GM23338 (cell line): ENCODE measurements around the gene RNF181. TPM values are rescaled to one million over a fixed set of nuclear protein-coding genes. Genes with fewer than 3 reads are reported as not detected.

Experiments used
- ATAC-seq: fragments of 200-7000 bp; cut with Tn5 transposase; 3 replicates; pipeline ENCODE4 v1.9.1; 2020
- DNase-seq: peaks from one replicate; pipeline ENCODE4 v3.0.0-alpha.2; 2015; ENCODE audit warnings: low spot score
- H2AFZ ChIP-seq: fragments of 200-600 bp; sonication (generic); 2 replicates; pipeline ENCODE4 v1.8.0; 2016; ENCODE audit warnings: antibody characterized with exemption, mild to moderate bottlenecking, moderate library complexity
- H3F3A ChIP-seq: fragments of 200-600 bp; sonication (generic); replicated peaks from 2 replicates; pipeline ENCODE4 v1.8.0; 2017; ENCODE audit warnings: antibody characterized with exemption, mixed run types, low read depth
- H3K27ac ChIP-seq: fragments of 200-600 bp; sonication (generic); 2 replicates; pipeline ENCODE4 v1.6.1; 2016; ENCODE audit warnings: low read depth
- H3K27me3 ChIP-seq: fragments of 200-600 bp; sonication (generic); 2 replicates; pipeline ENCODE4 v1.8.0; 2016; ENCODE audit warnings: mild to moderate bottlenecking, mixed run types, moderate library complexity; ENCODE audit not compliant: insufficient read depth
- H3K36me3 ChIP-seq: fragments of 200-600 bp; sonication (generic); 2 replicates; pipeline ENCODE4 v1.8.0; 2016; ENCODE audit warnings: mild to moderate bottlenecking; ENCODE audit not compliant: insufficient read depth
- H3K4me1 ChIP-seq: fragments of 200-600 bp; sonication (generic); 2 replicates; pipeline ENCODE4 v1.8.0; 2016; ENCODE audit warnings: mild to moderate bottlenecking, moderate library complexity; ENCODE audit not compliant: insufficient read depth
- H3K4me2 ChIP-seq: fragments of 200-600 bp; sonication (generic); 2 replicates; pipeline ENCODE4 v1.7.1; 2017; ENCODE audit warnings: mixed run types
- H3K4me3 ChIP-seq: fragments of 200-600 bp; sonication (generic); 2 replicates; pipeline ENCODE4 v1.6.1; 2016; ENCODE audit warnings: mixed run types
- H3K79me2 ChIP-seq: fragments of 200-600 bp; sonication (generic); replicated peaks from 2 replicates; pipeline ENCODE4 v1.8.0; 2017; ENCODE audit warnings: mild to moderate bottlenecking; ENCODE audit not compliant: insufficient read depth
- H3K9me2 ChIP-seq: fragments of 200-600 bp; sonication (generic); 2 replicates; pipeline ENCODE4 v1.8.0; 2017; ENCODE audit not compliant: insufficient read depth
- H4K20me1 ChIP-seq: fragments of 200-600 bp; sonication (generic); replicated peaks from 2 replicates; pipeline ENCODE4 v1.8.0; 2017; ENCODE audit warnings: mild to moderate bottlenecking; ENCODE audit not compliant: insufficient read depth
- H3K27ac Mint-ChIP-seq: 2 replicates; pipeline ENCODE4 v1.8.0; 2020; ENCODE audit warnings: inconsistent platforms, mild to moderate bottlenecking, moderate library complexity, mixed read lengths
- H3K27me3 Mint-ChIP-seq: 3 replicates; pipeline ENCODE4 v1.8.0; 2022; ENCODE audit warnings: low read depth, mild to moderate bottlenecking, moderate library complexity, mixed read lengths, inconsistent platforms; ENCODE audit not compliant: insufficient read depth, poor library complexity
- H3K36me3 Mint-ChIP-seq: 3 replicates; pipeline ENCODE4 v1.8.0; 2021; ENCODE audit warnings: low read depth, mild to moderate bottlenecking, inconsistent platforms, moderate library complexity, mixed read lengths
- H3K4me1 Mint-ChIP-seq: 3 replicates; pipeline ENCODE4 v1.8.0; 2020; ENCODE audit warnings: mild to moderate bottlenecking, inconsistent platforms, mixed read lengths
- H3K4me3 Mint-ChIP-seq: 3 replicates; pipeline ENCODE4 v1.8.0; 2021; ENCODE audit warnings: moderate library complexity, mild to moderate bottlenecking, inconsistent platforms, mixed read lengths
- H3K9me3 Mint-ChIP-seq: 3 replicates; pipeline ENCODE4 v1.8.0; 2020; ENCODE audit warnings: moderate library complexity, mild to moderate bottlenecking, inconsistent platforms, mixed read lengths
- CREB1 ChIP-seq: fragments of 250-450 bp; sonication (Bioruptor Pico); IDR thresholded peaks from 2 replicates; pipeline ENCODE4 v1.5.0; 2020; ENCODE audit warnings: low read depth, mild to moderate bottlenecking, moderate library complexity
- CTCF ChIP-seq, 2 experiments: fragments of 200-600 bp in 1 of 2; sonication (generic) in 1 of 2; conservative IDR thresholded peaks; 2 replicates each; pipeline versions ENCODE4 v1.5.1 to v1.6.1; 2016 to 2017; ENCODE audit warnings: antibody characterized with exemption in 2 of 2, low read depth in 2 of 2, mild to moderate bottlenecking in 2 of 2, moderate library complexity in 1 of 2
- ETS1 ChIP-seq: IDR thresholded peaks from 2 replicates; pipeline ENCODE4 v1.6.1; 2016; ENCODE audit warnings: antibody characterized with exemption
- EZH2 ChIP-seq: fragments of 200-600 bp; sonication (generic); IDR thresholded peaks from one replicate; pipeline ENCODE4 v1.8.0; 2017; ENCODE audit warnings: antibody characterized with exemption, mild to moderate bottlenecking, low read depth; ENCODE audit not compliant: unreplicated experiment
- EZH2phosphoT487 ChIP-seq: fragments of 200-600 bp; sonication (generic); IDR thresholded peaks from one replicate; pipeline ENCODE4 v1.8.1; 2018; ENCODE audit warnings: antibody characterized with exemption; ENCODE audit not compliant: unreplicated experiment
- JUNB ChIP-seq: IDR thresholded peaks from one replicate; pipeline ENCODE4 v1.6.1; 2016; ENCODE audit warnings: antibody characterized with exemption; ENCODE audit not compliant: unreplicated experiment
- NANOG ChIP-seq: IDR thresholded peaks from 2 replicates; pipeline ENCODE4 v1.6.1; 2016; ENCODE audit warnings: antibody characterized with exemption, borderline replicate concordance
- POLR2AphosphoS5 ChIP-seq: IDR thresholded peaks from 2 replicates; pipeline ENCODE4 v1.6.1; 2016; ENCODE audit warnings: antibody characterized with exemption, low read depth
- REST ChIP-seq: IDR thresholded peaks from one replicate; pipeline ENCODE4 v1.6.1; 2018; ENCODE audit warnings: antibody characterized with exemption; ENCODE audit not compliant: unreplicated experiment
- STAT1 ChIP-seq: IDR thresholded peaks from one replicate; pipeline ENCODE4 v1.6.1; 2016; ENCODE audit warnings: antibody characterized with exemption; ENCODE audit not compliant: unreplicated experiment
- ZNF114 ChIP-seq: fragments of 250-450 bp; sonication (Bioruptor Pico); IDR thresholded peaks from 2 replicates; pipeline ENCODE4 v1.5.0; 2020; ENCODE audit warnings: mild to moderate bottlenecking, moderate library complexity
- ZNF331 ChIP-seq: fragments of 250-450 bp; sonication (Bioruptor Pico); IDR thresholded peaks from 2 replicates; pipeline ENCODE4 v1.5.0; 2020; ENCODE audit warnings: low read depth, mild to moderate bottlenecking, moderate library complexity
- ZNF462 ChIP-seq: fragments of 250-450 bp; sonication (Bioruptor Pico); IDR thresholded peaks from 2 replicates; pipeline ENCODE4 v1.5.0; 2020; ENCODE audit warnings: mild to moderate bottlenecking, moderate library complexity
- polyA plus RNA-seq: library from polyadenylated mRNA; unstranded; fragments of >200 nt; fragmentation: Nextera tagmentation; extraction: Ambion mirVana; gene quantifications from 2 replicates; pipeline ENCODE4 v1.2.1, GENCODE V29; 2016
- total RNA-seq: library from RNA; depleted of rRNA; stranded (reverse); fragments of >200 nt; shearing (Covaris generic); gene quantifications from 2 replicates; pipeline ENCODE4 v1.2.3, GENCODE V29; 2014

RNF181 gene
- total and polyA plus RNA-seq, 2 experiments from 2014 or later = 114 to 260 TPM

GRCh38 chr2:85589982-85590791, 5.4 kb upstream of the RNF181 start:
- H2AFZ ChIP-seq = no peak overlapping the region
- H3K36me3 ChIP-seq = no peaks in the 10 kb centered on the region
- no peaks in the 10 kb centered on the region for H3K9me3 Mint-ChIP-seq
- H3F3A ChIP-seq = 0 out of 2 replicates have a peak, but pooled peaks cover 2% of the 10 kb centered on the region
- peaks cover 14% of the 10 kb centered on the region for H3K27me3 Mint-ChIP-seq
- no peaks in the 10 kb centered on the region for H3K9me2 ChIP-seq
- H3K27ac ChIP-seq = no peak overlapping the region
- no peak overlapping the region for H3K4me3 ChIP-seq
- DNase-seq (no peak), ATAC-seq (no peak)
- peaks cover 11% of the 10 kb centered on the region for H3K27me3 ChIP-seq
- no peak overlapping the region; the same call in 2 of the 3 replicates for H3K4me3 Mint-ChIP-seq
- no peaks in the 10 kb centered on the region for H3K36me3 Mint-ChIP-seq
- H3K4me2 ChIP-seq = no peak overlapping the region
- peaks cover 3% of the 10 kb centered on the region; the same call in 1 of the 2 replicates for H3K4me1 ChIP-seq
- H3K79me2 ChIP-seq = no peaks in the 10 kb centered on the region
- H4K20me1 ChIP-seq = no peaks in the 10 kb centered on the region
- H3K27ac Mint-ChIP-seq = no peak overlapping the region
- TF ChIP-seq ETS1 (no peak), CTCF (conservative IDR thresholded peaks at IDR 0.05; ENCODE audit: low read depth in 2 of 2) (no peak), ZNF114 (CRISPR knock-in tag) (no peak), REST (no peak), EZH2phosphoT487 (no peak), STAT1 (no peak), CREB1 (CRISPR knock-in tag) (no peak), EZH2 (no peak), ZNF331 (CRISPR knock-in tag) (no peak), POLR2AphosphoS5 (no peak), ZNF462 (CRISPR knock-in tag) (no peak), NANOG (no peak), JUNB (no peak)
- H3K4me1 Mint-ChIP-seq = peaks cover 11% of the 10 kb centered on the region
